Stimulated activated CD4-positive, alpha-beta T cell treated with anti-CD3 and anti-CD28 coated beads, Interleukin-4, amount 100 ng/mL, for 4 hours (primary cell): ENCODE data around the gene JAM3.
"Not testable (repeated sequence)": the region's sequence is repeated elsewhere in the genome, so short reads cannot be mapped to it uniquely, and the experiment has no call there.

Experiments used
- DNase-seq, 2 experiments: peaks; one replicate each; pipeline ENCODE4 v3.0.0-alpha.2; 2020

Gene JAM3

DNA sequence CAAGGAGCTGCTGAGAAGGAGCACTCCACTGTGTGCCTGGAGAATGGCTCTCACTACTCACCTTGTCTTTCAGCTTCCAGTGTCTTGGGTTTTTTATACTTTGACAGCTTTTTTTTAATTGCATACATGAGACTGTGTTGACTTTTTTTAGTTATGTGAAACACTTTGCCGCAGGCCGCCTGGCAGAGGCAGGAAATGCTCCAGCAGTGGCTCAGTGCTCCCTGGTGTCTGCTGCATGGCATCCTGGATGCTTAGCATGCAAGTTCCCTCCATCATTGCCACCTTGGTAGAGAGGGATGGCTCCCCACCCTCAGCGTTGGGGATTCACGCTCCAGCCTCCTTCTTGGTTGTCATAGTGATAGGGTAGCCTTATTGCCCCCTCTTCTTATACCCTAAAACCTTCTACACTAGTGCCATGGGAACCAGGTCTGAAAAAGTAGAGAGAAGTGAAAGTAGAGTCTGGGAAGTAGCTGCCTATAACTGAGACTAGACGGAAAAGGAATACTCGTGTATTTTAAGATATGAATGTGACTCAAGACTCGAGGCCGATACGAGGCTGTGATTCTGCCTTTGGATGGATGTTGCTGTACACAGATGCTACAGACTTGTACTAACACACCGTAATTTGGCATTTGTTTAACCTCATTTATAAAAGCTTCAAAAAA, 82.3 kb downstream of the JAM3 start:
- no peak for DNase-seq

- no peak for DNase-seq
Observed at GRCh38 chr11:134152696-134153095, 83.8 kb downstream of the JAM3 start.

- DNase-seq: no peak
Observed at GRCh38 chr11:134153147-134153905, 84.5 kb downstream of the JAM3 start.

DNA sequence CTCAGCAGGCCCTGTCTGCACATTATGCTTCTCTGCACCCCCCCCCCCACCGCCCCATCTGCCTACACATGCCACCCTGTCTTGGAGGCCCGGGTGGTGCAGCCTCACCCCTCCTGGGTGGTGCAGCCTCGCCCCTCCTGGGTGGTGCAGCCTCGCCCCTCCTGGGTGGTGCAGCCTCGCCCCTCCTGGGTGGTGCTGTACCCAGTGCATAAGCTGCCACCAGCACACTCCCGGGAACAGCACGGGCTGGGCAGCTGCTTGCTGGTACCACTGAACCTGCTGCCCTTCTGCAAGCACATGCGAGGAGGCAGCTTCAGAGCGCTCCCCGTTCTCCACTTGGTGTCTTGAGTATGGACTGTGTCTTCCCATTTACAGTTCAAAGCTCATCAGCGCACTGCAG, 85.6 kb downstream of the JAM3 start:
- no peak for DNase-seq

GRCh38 chr11:134155456-134155855, 86.6 kb downstream of the JAM3 start:
- no peak for DNase-seq

DNA sequence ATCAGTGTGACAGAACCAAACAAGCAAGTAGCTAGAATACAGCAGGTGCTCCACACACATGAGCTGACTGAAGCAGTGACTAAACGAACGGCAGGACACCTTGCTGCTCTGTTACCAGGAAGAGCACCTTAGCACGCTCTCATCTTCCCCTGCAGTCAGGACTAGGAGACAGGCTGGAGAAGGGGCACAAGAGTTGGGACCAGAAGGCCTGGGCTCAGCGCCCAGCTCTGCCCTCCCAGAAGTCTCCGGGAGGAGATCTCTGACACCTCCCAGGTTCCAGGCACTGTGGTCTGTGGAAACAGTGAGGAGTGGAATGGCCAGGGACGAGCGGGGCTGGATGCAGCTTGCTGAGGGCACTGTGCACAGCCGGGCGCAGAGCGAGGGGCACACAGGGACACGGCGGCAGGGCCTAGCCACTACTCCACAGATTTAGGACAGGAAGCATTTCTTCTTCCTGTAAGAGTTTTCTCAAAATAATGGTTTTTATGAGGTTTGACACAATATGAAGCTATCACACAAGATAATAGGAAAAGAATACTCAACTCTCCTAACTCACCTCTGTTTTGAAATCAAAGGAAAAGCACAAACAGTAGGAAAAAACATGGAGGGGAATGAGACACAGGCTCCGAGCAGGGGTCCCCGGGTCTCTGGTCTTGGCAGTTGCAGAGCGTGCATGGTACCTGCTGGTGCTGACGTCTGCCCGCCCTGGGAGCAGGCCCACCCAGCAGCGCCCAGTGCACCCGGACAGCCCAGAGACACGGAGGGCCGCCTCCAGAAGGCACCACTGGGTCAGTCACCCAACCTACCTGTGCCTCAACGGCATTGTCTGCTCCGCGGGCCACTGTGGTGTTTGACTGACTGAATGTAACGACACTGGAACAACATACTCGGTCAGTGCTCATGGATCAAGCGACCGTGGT, 87.3 kb downstream of the JAM3 start:
- DNase-seq: no peak

DNA sequence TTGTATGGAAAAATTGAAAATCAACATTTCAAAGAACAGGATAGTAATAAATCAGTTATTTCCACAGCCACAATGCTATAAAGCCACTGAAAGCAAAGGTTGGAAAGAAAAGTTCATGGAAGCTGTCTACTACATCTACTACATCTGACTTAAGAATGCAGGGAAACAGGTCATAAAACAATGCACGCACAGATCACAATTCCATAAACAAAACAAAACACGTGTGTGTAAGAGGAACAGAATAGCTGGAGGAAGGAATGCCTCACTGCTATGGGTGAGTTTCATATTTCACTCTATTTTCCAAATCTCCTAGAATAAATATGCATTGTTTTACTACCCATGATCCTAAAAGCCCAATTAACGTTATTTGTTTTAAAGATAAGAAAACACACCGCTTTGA, 88.6 kb downstream of the JAM3 start:
- DNase-seq: no peak

DNA sequence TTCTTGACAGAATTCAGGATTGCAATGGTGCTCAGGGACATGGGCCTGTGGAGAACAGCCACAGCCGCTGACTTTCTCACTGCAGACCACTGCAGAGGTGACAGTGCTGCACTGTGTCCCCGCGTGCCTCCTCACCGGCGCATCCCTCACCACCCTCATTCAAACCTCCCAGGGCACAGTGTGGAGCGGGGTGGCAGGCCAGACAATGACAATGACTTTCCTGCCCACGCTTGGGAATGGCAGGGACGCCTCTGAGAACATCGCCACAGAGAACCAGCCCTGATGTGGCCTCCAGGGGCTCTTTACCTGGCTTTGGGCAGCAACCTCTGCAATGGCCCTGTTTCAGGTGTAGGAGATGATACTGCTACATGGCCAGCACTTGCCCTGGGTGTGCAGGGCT, 89.2 kb downstream of the JAM3 start:
- no peak for DNase-seq

DNA sequence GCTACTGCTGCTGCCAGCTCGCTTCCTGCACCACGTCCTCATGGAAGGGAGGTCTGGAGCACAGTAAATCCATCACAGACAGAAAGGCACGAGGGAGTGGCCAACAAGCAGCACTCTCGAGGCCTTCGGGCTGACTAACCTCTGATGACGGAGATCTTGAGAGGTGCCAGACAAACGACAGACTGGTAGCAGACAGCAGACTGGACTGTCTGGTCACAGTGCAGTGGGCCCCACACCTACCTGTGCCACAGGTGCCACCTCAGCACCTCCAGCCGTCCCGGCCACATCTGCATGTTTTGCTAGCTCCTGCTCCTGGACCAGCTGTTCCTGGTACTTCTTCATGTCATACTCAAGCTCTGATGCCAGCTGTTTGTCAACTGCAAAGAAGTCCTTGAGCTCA, 90.8 kb downstream of the JAM3 start:
- no peak for DNase-seq

DNA sequence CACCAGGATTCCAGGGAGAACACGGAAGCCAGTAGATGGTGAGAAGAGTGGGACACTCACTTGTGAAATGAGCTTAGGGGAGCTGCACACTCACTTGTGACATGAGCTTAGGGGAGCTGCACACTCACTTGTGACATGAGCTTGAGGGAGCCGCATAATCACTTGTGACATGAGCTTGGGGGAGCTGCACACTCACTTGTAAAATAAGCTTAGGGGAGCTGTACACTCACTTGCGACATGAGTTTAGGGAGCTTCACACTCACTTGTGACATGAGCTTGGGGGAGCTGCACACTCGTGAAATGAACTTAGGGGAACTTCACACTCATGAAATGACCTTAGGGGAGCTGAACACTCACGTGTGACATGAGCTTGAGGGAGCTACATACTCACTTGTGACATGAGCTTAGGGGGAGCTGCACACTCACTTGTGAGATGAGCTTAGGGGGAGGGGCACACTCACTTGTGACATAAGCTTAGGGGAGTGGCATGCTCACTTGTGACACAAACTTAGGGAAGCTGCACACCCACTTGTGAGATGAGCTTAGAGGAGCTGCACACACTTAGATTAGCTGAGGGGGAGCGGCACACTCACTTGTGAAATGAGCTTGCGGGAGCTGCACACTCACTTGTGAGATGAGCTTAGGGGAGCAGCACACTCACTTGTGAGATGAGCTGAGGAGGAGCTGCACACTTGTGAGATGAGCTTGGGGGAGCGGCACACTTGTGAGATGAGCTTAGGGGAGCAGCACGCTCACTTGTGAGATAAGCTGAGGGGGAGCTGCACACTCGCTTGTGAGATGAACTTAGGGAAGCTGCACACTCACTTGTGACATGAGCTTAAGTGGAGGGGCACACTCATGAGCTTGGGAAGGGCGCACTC, 95.9 kb downstream of the JAM3 start:
- no peak for DNase-seq

GRCh38 chr11:134170177-134170918, 101.5 kb downstream of the JAM3 start:
- DNase-seq: no peak

- DNase-seq: no peak
Observed at GRCh38 chr11:134170919-134171281, 102.0 kb downstream of the JAM3 start.

DNA sequence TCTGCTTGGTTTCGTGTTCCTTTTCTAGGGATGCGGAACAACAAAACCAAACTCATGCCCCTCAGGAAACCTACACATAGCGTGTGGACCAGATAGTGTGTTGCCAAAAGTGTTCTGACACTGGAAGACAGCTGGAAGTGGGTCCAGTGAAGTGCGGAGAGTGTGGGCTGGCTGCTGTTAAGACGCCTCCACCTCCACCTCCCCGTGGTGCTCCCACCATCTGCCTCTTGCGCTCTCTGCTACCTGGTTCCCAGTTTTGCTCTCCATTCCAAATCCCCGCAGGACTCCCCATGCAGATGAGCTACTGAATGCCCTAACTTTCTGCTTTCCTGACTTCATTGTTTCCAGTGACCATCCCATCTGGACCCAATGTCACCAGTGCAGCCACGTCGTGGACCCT, 103.1 kb downstream of the JAM3 start:
- no peak for DNase-seq

DNA sequence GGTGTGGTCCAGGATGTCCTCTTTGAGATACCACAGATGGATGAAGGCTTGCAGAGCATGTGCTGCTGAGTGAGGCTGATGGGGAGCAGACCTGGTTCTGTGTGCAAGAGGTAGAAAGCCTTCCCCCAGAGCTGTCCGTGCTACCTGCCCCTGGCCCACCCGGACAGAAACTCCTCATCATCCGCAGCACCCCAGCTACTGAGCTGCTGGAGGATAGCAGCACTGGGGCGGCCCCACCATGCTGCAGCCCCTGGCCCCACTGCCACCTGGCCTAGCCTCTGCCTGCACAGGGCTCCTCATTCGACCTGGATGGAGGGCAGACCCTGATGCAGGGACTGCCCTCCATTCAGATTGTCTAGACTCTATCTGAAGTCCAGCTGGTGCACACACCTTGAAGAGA, 104.4 kb downstream of the JAM3 start:
- DNase-seq: no peak

GRCh38 chr11:134176284-134176683, 107.4 kb downstream of the JAM3 start:
- no peak for DNase-seq

GRCh38 chr11:134178032-134178674, 109.3 kb downstream of the JAM3 start:
- no peak for DNase-seq

DNA sequence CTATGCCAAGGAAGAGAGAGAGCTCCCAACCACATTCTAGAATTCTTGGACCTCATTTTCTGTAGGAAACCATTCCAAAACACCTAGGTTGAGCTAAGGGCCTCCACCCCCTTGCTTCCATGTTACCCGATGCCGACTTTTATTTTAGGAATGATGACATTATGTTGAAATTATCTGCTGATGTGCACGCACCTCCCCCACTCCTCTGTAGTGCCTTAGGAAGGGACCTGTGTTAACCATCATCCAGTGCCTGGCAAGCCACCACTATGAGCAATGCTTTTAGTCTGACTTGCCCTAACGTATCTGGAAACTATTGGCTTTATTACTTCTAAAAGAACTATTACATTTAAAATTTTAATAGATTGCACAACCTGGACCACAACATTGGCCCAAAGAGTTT, 112.8 kb downstream of the JAM3 start:
- DNase-seq: no peak

DNA sequence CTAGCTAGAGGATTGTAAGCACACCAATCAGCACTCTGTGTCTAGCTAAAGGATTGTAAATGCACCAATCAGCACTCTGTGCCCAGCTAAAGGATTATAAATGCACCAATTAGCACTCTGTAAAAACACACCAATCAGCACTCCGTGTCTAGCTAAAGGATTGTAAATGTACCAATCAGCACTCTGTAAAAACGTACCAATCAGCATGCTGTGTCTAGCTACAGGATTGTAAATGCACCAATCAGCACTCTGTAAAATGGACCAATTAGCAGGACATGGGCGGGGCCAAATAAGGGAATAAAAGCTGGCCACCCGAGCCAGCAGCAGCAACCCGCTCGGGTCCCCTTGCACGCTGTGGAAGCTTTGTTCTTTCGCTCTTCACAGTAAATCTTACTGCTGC, 119.2 kb downstream of the JAM3 start:
- DNase-seq: not testable (repeated sequence)

GRCh38 chr11:134196756-134197155, 127.9 kb downstream of the JAM3 start:
- no peak for DNase-seq

DNA sequence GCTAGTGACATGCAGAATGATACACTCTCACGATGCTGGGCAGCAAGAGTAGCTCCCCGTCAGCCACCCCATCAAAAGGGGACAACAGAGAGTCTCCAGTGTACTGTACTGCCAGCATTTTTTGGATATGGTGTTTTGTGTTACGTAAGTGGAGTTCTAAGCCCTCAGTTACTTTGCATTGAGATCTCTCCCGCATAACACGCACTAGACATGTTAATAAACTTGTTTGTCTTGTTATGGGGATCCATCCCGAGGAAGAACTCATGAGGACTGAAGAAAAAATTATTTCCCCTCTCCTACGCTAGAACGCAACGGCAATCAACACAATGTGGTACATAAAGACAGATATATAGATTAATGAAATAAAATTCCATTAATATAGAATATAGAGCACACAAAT, 130.7 kb downstream of the JAM3 start:
- no peak for DNase-seq

- DNase-seq: no peak
Observed at GRCh38 chr11:134200688-134201087, 131.8 kb downstream of the JAM3 start.
